ENCODE data around the gene HOXA9.

HOXA9 gene

GRCh38 chr7:27144781-27145164 lies 20.6 kb downstream of the HOXA9 start:
- DNase-seq (ENCODE audit: low read depth) = no peak
- H3K4me3 ChIP-seq (ENCODE audit: low read depth, low read length) = no peak overlapping the region
- TF ChIP-seq, protein P1, sequence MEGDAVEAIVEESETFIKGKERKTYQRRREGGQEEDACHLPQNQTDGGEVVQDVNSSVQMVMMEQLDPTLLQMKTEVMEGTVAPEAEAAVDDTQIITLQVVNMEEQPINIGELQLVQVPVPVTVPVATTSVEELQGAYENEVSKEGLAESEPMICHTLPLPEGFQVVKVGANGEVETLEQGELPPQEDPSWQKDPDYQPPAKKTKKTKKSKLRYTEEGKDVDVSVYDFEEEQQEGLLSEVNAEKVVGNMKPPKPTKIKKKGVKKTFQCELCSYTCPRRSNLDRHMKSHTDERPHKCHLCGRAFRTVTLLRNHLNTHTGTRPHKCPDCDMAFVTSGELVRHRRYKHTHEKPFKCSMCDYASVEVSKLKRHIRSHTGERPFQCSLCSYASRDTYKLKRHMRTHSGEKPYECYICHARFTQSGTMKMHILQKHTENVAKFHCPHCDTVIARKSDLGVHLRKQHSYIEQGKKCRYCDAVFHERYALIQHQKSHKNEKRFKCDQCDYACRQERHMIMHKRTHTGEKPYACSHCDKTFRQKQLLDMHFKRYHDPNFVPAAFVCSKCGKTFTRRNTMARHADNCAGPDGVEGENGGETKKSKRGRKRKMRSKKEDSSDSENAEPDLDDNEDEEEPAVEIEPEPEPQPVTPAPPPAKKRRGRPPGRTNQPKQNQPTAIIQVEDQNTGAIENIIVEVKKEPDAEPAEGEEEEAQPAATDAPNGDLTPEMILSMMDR (IDR thresholded peaks at IDR 0.05; ENCODE audit: low read depth, low read length) = no peak
- TF ChIP-seq POLR2A (IDR thresholded peaks at IDR 0.05; ENCODE audit: extremely low read depth, insufficient read length) = no peak
- no peak for TF ChIP-seq MYC (IDR thresholded peaks at IDR 0.05; ENCODE audit: low read depth, low read length)
- no peak for TF ChIP-seq MAX (IDR thresholded peaks at IDR 0.05; ENCODE audit: low read depth, low read length)

- TF ChIP-seq POLR2A (IDR thresholded peaks at IDR 0.05; ENCODE audit: extremely low read depth, insufficient read length) = no peak
- no peak overlapping the region for H3K4me3 ChIP-seq (ENCODE audit: low read depth, low read length)
- no peak for DNase-seq (ENCODE audit: low read depth)
These were observed 21.2 kb downstream of the HOXA9 start for GRCh38 chr7:27143950-27144780.

- no peak within 1 kb of the TSS for H3K4me3 ChIP-seq (ENCODE audit: low read depth, low read length)
- no peak for DNase-seq (ENCODE audit: low read depth)
- no peak for TF ChIP-seq MYC (IDR thresholded peaks at IDR 0.05; ENCODE audit: low read depth, low read length)
- TF ChIP-seq MAX (IDR thresholded peaks at IDR 0.05; ENCODE audit: low read depth, low read length) = no peak
- TF ChIP-seq, protein P1 (IDR thresholded peaks at IDR 0.05; ENCODE audit: low read depth, low read length) = no peak
- TF ChIP-seq POLR2A (IDR thresholded peaks at IDR 0.05; ENCODE audit: extremely low read depth, insufficient read length) = no peak
These were observed 22.1 kb downstream of the HOXA9 start, which contains the start of gene HOXA5 for GRCh38 chr7:27143023-27143949. TSS of gene HOXA5 (minus strand) at chr7:27143681. CDS start at chr7:27143607, 74 bp downstream.

DNA sequence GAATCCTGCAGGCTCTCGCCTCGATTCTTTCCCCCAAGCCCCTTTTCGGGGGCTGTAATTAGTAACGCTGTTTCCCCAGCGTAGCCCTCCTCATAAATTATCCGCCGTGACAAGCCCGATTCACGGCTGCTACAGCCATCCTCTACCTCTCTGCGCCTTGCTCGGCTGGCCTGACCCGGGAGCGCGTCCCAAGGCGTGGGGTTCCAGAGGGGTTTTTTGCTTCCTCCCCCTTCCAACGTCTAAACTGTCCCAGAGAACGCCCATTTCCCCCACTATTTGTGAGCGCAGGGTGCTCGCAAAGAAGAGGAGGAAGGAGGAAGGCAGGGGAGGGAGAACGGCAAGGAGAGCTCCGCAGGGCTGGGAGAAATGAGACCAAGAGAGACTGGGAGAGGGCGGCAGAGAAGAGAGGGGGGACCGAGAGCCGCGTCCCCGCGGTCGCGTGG lies 22.7 kb downstream of the HOXA9 start:
- TF ChIP-seq MAX (IDR thresholded peaks at IDR 0.05; ENCODE audit: low read depth, low read length) (no peak), POLR2A (IDR thresholded peaks at IDR 0.05; ENCODE audit: extremely low read depth, insufficient read length) (no peak), MYC (IDR thresholded peaks at IDR 0.05; ENCODE audit: low read depth, low read length) (no peak)
- TF ChIP-seq, protein P1 (IDR thresholded peaks at IDR 0.05; ENCODE audit: low read depth, low read length) = no peak
- no peak for DNase-seq (ENCODE audit: low read depth)
- H3K4me3 ChIP-seq (ENCODE audit: low read depth, low read length) = no peak overlapping the region

DNA sequence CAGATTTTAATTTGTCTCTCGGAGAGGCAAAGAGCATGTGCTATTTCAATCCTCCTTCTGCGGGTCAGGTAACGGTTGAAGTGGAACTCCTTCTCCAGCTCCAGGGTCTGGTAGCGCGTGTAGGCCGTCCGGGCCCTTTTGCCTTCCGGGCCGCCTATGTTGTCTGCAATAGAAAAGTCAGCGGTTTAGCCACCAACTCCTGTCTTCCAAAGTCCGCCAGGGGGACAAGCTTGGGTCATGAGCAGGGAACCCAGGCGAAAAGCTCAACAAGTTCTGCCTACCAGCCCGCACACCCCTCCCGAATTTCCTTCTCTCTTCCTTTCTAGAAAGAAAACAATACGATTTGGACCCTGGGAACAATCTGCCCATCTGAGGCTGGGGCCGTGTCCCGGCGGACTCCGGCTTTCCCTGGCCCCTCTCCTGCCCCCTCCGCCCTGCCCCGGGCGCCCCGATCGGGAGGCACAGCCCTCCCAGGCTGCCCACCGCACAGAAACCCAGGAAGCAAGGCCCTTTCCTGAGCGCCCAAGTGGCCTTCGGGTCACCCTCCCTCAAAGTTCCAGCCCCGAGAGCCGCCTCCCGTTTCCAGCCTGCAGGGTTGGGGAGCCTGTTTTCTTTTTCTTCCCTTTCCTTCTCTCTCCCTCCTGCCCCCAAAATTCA lies 23.3 kb downstream of the HOXA9 start:
- TF ChIP-seq POLR2A (IDR thresholded peaks at IDR 0.05; ENCODE audit: extremely low read depth, insufficient read length) (no peak), MYC (IDR thresholded peaks at IDR 0.05; ENCODE audit: low read depth, low read length) (no peak), MAX (IDR thresholded peaks at IDR 0.05; ENCODE audit: low read depth, low read length) (no peak)
- TF ChIP-seq, protein P1 (IDR thresholded peaks at IDR 0.05; ENCODE audit: low read depth, low read length) = no peak
- no peak for DNase-seq (ENCODE audit: low read depth)
- H3K4me3 ChIP-seq (ENCODE audit: low read depth, low read length) = no peak overlapping the region

Measured in NB4 (cell line).